ENCODE measurements around the gene PXK. TPM values are rescaled to one million over a fixed set of nuclear protein-coding genes. Genes with fewer than 3 reads are reported as not detected.

The PXK gene
- total and polyA plus RNA-seq, 10 of the 15 experiments (the other 5 are each of a cell fraction or from before 2014, with no cell fraction given), result 8.4 to 38.0 (median 27.6) TPM

GRCh38 chr3:58305882-58306711 lies 26.6 kb upstream of the PXK start, which contains the start of the genes HTD2 and RPP14 (continued):
- TF ChIP-seq NR2C1 (IDR thresholded peaks at IDR 0.05) (peak; percentile 43; the same call in 1 of the 2 replicates), SIN3A (IDR thresholded peaks at IDR 0.05; ENCODE audit: low read depth, low read length) (peak; percentile 20; the same call in 1 of the 2 replicates), JUNB (IDR thresholded peaks at IDR 0.05) (no peak), USF1 (IDR thresholded peaks at IDR 0.05; ENCODE audit: borderline replicate concordance, extremely low read length, insufficient read depth, low read depth, low read length) (no peak), GATAD2B (conservative IDR thresholded peaks at IDR 0.05; ENCODE audit: low read depth) (no peak; the same call in 1 of the 2 replicates), ZZZ3 (IDR thresholded peaks at IDR 0.05; ENCODE audit: control insufficient read depth, insufficient read length, low read depth) (no peak), CHD2 (IDR thresholded peaks at IDR 0.05; ENCODE audit: borderline replicate concordance, low read depth, low read length) (peak; percentile 76), E2F8 (IDR thresholded peaks at IDR 0.05; ENCODE audit: low read depth, partially characterized antibody) (peak; percentile 91), IRF3 (IDR thresholded peaks at IDR 0.05) (no peak; the same call in 1 of the 2 replicates), SUZ12 (IDR thresholded peaks at IDR 0.05; ENCODE audit: unreplicated experiment) (no peak), IRF5 (IDR thresholded peaks at IDR 0.05; ENCODE audit: borderline replicate concordance) (no peak), NBN (IDR thresholded peaks at IDR 0.05) (peak; percentile 100), REST (IDR thresholded peaks at IDR 0.05; ENCODE audit: low read depth, low read length) (no peak), YBX1 (IDR thresholded peaks at IDR 0.05) (no peak), ATF3 (IDR thresholded peaks at IDR 0.05; ENCODE audit: borderline replicate concordance, extremely low read depth, low read depth, low read length) (no peak)
